HG03432 (cell line): Measurements from ENCODE around the gene SAA4.
"Not testable (repeated sequence)": the region's sequence is repeated elsewhere in the genome, so short reads cannot be mapped to it uniquely, and the experiment has no call there.

ENCODE experiments used
- ATAC-seq: cut with Tn5 transposase; IDR thresholded peaks from one replicate; pipeline ENCODE4 v1.9.1; 2021; ENCODE audit warnings: mild to moderate bottlenecking, moderate library complexity; ENCODE audit not compliant: unreplicated experiment

Gene SAA4

DNA sequence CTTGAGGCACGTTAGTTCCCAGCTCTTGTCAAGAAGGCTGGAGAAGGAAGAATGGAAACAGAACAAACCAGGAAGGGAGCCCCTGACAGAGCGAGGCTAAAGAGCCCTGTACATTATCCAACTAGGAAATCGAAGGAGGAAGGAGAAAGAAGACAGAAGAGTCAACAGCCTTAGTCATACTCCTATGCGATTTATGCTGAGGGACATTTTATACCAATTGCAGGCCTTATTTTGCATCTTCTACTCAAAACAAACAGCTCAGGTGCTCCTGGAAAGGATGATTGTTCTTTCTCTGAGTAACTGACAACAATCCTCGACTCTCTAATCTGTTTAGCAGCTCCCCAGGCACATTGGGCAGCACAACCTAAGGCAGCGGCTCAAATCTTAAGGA is 10.6 kb upstream of the SAA4 start:
- ATAC-seq = peak; percentile 15

DNA sequence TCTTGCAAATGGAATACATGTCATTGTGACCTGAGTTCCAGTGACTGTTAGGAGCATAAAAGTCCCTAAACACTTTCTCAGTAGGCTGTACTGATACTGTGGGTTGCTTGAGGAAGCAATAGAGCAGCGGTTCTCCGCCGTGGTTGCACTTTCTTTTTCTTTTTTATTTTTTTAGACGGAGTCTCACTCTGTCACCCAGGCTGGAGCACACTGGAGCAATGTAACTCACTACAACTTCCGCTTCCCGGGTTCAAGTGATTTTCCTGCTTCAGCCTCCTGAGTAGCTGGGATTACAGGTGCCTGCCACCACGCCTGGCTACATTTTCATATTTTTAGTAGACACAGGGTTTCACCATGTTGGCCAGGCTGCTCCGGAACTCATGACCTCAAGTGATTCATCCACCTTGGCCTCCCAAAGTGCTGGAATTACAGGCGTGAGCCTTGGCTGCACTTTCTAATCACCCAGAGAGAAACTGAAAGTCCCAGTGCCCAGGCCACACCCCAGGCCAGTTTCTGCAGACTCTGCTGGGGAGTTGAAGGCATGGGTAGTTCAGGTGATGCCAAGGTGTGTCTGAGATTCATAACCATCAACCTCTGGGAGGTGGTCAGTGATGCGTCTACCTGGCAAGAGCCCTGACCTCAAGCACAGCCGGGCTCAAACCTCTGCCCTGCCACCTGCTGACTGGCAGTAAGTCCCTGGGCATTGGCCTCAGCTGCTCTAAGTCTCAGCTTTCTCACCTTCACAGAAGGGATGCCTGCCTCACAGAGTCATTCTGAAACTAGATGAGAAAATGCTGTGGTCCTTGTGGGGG is 10.0 kb upstream of the SAA4 start:
- peak; percentile 83 for ATAC-seq

DNA sequence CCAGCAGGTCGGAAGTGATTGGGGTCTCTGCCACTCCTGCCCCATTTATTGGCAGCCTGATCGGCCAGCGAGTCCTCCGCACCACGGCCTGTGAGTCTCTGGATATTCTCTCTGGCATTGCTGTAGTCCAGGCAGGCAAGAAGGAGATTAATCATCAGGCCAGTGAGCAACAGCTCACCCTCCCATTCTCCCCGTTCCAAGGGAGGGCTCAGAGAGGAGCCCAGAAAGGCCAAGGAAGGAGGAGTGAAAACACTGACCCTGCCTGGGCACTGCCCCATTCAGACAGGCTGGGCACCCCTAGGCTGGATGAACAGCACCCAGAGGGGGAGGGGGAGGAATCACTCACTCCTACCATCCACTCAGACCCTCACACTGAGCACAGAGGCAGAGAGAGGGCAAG is 8.8 kb upstream of the SAA4 start:
- ATAC-seq = no peak

DNA sequence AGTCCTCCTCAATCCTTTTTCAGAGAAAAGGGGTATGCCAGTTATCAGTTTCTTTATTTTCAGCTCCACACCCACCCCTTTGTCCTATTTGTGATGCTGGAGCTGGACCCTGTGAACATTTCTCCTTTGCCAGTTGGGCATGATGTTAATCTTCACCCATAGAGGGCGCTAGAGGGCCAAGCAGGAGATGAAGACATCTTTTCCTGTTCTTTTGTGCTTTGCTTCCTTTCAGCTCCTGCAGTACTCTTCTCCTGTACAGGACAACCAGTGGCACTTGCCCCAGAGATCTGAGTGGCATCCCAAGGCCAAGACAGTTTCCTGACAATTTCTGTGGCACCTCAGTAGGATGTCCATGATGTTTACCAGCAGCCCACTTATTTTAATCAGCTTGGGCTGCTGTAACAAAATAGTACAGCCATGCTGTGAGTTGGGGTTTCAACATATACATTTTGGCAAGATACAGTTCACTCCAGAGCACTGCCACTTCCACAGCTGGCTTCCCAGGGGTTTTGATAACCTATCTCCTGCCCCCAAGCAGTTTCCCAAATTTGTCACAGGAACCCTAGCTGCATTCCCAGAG is 7.3 kb upstream of the SAA4 start:
- no peak for ATAC-seq

DNA sequence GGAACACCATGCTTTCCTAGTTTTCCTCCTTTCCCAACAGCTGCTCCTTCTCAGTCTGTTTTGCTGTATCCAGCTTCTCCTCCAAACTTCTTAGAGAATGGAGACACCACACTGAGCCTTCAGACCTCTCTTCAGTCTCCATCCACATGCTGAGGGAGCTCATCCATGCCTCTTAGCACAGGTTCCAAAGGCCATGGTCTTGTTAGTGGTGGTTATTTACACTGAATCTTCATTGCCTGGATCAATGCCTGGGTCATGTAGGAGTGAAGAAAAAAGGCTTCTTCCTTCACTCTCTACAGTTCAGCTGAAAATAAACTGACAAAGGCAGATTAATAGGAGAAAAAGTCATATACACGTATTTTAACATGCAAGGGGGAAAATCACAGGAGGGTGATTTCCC is 3.1 kb upstream of the SAA4 start:
- no peak for ATAC-seq

DNA sequence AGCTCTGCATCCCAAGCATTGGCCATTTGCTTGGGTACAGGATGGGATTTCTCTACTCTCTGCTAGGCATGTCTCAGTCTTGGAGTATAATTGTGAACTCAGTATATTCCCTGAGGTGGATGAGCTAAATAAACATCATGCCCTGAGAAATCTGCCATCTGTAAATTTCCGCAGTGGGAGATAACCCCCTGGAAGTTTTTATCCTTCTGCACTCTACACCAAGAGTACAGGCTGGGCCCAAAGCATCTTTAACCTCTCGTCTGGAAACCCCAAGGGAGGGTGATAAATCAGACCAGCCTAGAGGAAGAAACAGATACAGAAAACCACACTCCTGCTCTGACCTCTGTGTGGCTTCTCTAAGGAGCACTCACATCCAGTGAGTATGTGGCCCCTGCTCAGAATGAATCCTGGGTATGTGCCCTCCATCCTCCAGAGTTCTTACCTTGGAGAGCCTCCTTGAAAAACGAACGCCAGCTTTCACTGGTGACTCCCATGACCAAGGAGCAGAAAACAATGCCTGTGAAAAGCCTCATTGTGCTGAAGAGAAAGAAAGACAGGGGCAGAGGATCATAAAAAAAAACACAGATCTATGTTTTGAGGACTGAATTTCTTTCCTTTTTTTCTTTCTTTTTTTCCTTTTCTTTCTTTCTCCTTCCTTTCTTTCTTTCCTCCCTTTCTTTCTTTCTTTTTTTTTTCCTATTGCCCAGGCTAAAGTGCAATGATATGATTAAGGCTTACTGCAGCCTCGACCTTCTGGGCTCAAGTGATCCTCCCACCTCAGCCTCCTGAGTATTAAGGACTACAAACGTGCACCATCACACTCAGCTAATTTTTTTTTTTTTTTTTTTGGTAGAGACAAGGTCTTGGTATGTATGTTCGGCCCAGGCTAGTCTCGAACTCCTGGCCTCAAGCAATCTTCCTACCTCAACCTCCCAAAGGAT is 938 bp downstream of the SAA4 start:
- no peak for ATAC-seq

DNA sequence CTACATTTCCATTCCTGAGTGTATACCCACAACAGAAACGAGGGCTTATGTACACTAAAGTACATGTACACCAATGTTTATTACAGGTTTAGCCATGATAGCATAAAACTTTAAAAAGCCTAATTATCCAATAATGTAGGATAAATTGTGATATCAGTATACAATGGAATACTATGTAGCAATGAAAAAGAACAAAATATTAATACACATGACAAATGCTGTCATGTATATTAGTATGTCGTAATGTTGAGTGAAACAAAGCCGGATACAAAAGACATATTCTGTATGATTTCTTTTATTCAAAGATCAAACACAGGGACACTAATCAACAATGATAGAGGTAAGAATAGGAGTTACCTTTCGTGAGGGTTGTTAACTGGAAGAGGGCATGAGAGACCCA is 2.7 kb downstream of the SAA4 start:
- ATAC-seq = no peak

DNA sequence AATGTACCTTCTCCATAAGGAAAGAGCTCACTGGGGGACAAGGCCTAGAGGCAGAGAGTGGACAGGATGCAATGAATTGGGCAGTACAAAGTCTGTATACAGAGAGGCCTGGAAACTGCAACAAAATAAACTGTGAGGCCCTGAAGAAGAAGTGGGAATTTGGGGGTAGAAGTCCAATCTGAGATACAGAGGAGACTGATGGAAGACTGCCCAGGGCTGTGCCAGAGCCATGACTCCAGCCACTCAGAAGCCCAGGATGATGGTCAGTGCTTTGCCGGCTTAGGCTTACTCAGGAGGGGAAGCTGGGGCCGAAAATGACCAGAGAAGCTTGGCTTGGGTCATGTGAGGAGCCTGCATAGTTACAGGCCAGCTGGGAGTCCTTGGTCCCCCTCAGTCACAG is 5.7 kb downstream of the SAA4 start:
- ATAC-seq = no peak

DNA sequence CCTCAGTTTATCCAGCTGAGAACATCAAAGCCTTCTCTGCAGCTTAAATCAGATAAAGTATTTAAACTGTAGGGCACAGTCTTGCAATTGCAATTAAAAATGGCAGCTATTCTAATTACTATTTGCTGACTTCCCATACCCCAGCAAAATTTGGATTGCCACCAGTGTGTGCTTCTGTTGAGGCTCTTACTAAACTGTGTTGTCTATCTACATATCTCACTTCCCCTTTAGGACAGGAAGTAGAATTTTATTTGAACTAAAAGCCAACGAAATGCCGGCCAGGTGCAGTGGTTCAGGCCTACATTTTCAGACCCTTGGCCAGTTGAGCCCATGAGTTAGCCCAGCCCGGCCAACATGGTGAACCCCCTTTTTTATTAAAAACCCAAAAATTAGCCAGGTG is 7.1 kb downstream of the SAA4 start:
- ATAC-seq = peak; percentile 94

DNA sequence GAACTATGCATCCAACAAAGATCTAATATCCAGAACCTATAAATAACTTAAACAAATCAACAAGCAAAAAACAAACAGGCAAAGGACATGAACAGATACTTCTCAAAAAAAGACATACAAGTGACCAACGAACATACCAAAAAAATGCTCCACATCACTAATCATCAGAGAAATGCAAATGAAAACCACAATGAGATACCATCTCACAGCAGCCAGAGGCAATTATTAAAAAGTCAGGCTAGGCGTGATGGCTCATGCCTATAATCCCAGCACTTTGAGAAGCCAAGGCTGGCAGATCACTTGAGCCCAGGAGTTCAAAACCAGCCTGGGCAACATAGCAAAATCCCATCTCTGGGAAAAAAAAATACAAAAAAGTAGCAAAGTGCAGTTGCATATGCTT is 10.7 kb downstream of the SAA4 start:
- ATAC-seq = peak; percentile 35

DNA sequence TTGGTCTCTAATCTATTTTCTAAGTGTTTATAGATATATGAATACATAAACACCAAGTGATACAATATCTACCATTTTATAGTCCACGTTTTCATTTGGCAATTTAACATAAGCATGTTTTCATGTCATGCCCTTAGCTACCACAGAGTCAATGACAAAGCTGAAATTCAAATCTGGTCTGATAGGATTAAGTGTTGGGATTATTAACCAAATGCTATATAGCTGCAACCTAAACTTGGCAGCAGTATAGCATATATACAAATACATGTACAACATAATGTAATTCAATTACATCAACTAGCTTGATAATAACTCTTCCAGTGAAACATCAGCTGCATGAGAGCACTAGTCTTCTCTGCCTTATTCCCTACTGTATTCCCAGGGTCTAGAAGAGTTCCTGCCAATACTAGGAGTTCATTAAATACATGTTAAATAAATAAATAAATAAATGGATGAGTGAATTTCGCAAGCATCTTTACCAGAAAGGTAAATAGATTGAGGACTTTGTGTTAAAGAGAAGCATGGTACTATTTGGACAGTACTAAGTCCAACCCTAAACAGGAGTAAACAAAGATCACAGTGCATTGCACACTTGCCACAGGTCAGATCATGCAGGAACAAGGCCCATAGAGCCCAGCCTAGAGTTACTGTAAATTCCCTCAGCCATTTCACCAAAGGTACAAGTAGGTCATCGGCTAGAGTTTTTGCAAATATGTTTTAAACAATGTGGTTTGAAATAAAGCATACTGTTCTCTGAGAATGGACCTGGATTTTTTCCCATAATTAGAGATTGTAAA is 12.8 kb downstream of the SAA4 start:
- no peak for ATAC-seq

DNA sequence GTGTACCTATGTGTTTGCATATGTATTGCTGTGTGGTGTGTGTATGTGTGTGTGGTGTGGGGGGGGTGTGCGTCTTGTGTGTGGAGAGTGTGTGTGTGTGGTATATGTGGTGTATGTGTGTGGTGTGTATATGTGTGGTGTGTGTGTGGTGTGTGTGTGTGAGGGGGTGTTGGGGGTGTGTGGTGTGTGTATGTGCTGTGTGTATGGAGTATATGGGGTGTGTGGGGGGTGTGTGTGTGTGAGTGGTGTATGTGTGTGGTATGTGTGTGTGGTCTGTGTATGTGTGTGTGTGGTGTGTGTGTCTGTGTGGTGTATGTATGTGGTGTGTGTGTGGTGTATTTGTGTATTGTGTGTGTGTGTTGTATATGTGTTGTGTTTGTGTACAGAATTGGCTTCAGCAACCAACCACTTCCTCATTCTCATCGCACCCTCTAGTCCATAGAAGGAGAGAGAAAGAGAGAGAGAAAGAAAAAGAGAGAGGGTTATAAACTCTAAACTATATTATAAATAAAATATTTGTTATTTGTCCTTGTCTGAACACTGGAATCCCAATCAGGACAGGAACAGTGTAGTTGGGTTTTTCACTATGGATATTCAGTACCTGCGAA is 13.7 kb downstream of the SAA4 start:
- no peak for ATAC-seq

DNA sequence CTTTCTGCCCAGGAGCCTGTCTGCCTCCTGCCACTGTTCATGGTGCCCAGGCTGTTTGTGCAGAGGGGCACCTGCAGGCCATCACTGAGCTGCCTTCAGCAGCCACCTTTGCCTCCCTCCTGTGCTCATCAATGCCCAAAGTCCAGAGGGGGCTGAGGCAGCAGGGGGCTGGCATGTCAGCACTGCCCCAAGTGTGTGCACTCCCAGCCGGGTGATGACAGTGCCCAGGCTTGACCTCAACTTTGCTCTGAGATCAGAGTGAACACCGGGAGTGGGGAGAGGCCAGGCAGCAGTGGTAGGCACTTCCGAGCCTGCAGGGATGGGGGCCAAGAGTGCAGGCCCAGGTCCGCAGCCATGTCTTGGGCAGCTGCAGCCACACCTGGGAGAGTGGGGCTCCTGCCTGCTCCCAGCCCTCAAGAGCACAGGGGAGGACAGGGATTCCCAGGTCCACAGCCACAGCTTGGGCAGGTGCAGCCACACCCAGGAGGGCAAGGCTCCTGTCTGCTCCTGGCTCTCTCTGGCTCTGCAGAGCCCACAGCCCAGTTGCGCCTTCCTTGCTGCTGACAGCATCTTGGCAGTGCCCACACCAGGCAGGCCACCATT is 15.2 kb downstream of the SAA4 start:
- no peak for ATAC-seq

DNA sequence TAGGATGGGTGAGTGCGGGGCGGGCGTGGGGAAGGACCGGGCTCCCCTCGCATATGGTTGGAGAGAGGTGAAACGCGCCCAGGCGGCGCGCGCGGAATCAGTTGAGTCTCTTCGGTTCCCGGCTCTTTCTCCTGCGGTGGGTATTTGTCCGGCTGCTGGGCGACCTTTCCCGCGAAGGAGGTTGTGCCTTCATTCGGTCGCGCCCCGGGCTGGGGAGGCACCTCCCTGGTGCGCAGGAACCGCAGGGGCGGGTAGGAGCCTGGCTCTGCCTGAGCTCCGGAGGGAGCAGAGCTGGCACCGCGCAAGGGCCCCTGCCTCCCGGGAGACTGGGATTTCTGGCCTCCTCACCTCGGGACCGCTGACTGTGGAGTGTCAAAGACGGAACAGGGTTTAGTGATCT is 27.5 kb downstream of the SAA4 start:
- ATAC-seq = no peak

DNA sequence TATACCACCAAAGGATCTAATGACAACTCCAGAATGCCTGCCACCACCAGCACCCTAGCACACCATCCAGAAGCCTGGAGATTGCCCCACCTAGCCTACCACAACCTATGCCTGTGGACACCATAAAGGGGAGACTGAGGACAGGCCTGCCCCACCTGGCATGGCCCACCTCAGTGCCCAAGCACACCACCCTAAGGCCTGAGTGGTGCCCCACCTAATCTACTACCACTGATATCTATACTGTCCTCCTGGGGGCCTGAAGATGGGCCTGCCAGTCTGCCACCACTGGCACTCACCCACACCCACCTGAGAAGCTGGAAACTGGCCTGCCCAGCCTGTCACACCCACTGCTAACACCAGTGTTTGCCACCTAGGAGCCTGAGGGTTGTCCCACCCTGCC is 31.8 kb downstream of the SAA4 start:
- no peak for ATAC-seq

DNA sequence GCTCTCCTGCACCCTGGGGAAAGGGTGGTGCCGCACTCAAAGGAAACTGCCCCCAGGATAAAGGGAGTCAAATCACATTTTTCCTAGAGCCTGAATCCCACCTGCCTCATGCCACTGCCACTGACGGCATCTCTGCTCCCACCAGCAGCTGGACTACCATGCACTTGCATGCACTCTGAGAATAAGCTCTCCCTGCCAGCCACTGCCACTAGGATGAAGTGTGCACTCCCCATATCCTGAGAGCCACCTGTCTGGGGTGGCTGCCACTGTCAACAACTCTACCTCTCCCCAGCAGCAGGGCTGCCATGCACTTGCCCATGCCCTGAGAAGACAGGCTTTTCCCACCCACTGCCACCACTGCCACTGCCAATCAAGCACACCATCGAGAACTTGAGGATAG is 32.4 kb downstream of the SAA4 start:
- ATAC-seq = no peak

DNA sequence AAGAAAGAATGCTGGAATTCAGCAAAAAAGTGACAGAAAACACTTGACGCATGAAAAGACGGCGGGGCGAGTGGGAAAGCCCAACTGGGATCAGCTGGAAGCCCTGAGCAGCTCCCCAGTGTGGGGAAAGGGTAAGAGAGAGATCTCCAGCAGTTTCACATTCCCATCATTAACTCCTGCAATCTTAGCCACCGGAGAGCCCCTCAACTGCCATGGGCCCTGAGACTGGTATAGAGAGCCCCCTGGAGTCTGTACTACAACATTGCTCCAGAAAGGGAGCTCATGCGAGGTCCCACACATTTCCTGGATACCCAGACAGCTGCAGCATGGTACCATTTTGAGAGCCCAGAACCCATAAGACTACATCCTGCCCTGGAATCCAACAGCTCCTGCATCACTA is 32.9 kb downstream of the SAA4 start:
- no peak for ATAC-seq

DNA sequence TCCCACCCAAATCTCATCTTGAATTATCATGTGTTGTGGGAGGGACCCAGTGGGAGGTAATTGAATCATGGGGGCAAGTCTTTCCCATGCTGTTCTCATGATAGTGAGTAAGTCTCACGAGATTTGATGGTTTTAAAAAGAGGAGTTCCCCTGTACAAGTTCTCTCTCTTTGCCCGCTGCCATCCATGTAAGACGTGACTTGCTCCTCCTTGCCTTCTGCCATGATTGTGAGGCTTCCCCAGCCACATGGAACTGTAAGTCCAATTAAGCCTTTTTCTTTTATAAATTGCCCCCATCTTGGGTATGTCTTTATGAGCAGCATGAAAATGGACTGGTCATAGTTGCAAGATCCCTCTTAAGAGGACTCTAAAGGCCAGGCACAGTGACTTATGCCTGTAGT is 38.9 kb downstream of the SAA4 start:
- ATAC-seq = not testable (repeated sequence)

DNA sequence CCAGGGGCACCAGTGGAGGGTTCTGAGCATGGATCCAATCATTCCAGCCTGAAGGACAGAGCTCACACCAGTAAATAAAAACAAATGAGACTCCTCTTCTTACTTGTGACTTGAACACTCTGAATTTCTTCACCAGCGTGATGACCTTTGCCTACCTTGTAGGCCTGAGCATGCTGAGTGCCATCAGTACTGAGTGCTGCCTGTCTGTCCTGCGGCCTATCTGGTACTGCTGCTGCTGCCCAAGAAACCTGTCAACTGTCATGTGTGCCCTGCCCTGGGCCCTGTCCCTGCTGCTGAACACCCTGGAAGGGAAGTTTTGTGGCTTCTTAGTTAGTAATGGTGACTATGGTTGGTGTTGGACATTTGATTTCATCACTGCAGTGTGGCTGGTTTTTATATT is 40.1 kb downstream of the SAA4 start:
- ATAC-seq = no peak

DNA sequence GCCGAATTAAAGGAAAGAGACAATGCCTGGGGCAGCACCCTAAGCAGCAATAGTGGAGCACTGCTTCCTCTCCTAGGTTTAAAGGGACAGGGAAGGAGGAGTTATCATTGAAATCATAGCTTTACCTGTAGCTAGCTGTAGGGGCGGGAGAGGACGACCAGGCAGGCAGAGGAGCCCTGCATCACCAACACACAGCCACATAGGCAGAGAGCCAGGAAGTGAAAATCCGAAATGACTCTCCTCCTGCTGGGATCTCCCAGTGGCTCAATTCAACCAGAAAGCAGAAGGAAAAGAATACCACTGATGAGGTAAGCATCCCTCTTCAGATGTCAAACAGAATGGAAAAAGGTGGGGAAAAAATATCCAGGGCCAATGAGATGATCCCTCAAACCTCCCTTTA is 43.6 kb downstream of the SAA4 start:
- ATAC-seq = peak; percentile 67
